SJCRH30 (cell line): ENCODE measurements around the gene SBNO2. TPM values are rescaled to one million over a fixed set of nuclear protein-coding genes. Genes with fewer than 3 reads are reported as not detected.

Source experiments
- total RNA-seq: library from RNA; depleted of rRNA; stranded (reverse); fragments of >200 nt; shearing (Covaris generic); gene quantifications from 2 replicates; pipeline ENCODE4 v1.2.3, GENCODE V29; 2014; rRNA removed

The SBNO2 gene
- total RNA-seq, 1 experiment from 2014 or later = 17.1 TPM

Other genes with a start within 250 kb of the SBNO2 start
- gene ARID3A, start 248.2 kb downstream of the SBNO2 start, total RNA-seq = 28.7 and 34.8 TPM in 2 replicates
- 47.5 and 58.9 TPM in 2 replicates for gene WDR18, start 189.9 kb downstream of the SBNO2 start, total RNA-seq
- gene GRIN3B, start 173.8 kb downstream of the SBNO2 start, total RNA-seq = not detected in 2 replicates
- 61.0 and 66.8 TPM in 2 replicates for gene TMEM259, start 153.1 kb downstream of the SBNO2 start, total RNA-seq
- not detected in 2 replicates for gene RNU6-2, start 152.7 kb downstream of the SBNO2 start, total RNA-seq
- 87.2 and 91.4 TPM in 2 replicates for gene CNN2, start 147.7 kb downstream of the SBNO2 start, total RNA-seq
- 7.8 and 11.0 TPM in 2 replicates for gene ABCA7, start 134.2 kb downstream of the SBNO2 start, total RNA-seq
- 2.9 TPM in 2 replicates for gene ARHGAP45, start 107.1 kb downstream of the SBNO2 start, total RNA-seq
- 176 and 183 TPM in 2 replicates for gene POLR2E, start 78.9 kb downstream of the SBNO2 start, total RNA-seq
- 232 and 290 TPM in 2 replicates for gene GPX4, start 70.3 kb downstream of the SBNO2 start, total RNA-seq
- gene STK11, start 31.5 kb upstream of the SBNO2 start, total RNA-seq = 40.4 and 43.6 TPM in 2 replicates
- 1.2 and 1.9 TPM in 2 replicates for gene CBARP, start 63.7 kb upstream of the SBNO2 start, total RNA-seq
- 25.5 and 32.2 TPM in 2 replicates for gene ATP5F1D, start 67.5 kb upstream of the SBNO2 start, total RNA-seq
- gene MIDN, start 74.3 kb upstream of the SBNO2 start, total RNA-seq = 9.1 TPM in 2 replicates
- 159 and 181 TPM in 2 replicates for gene CIRBP, start 95.1 kb upstream of the SBNO2 start, total RNA-seq
- 22.3 and 25.1 TPM in 2 replicates for gene FAM174C, start 101.3 kb upstream of the SBNO2 start, total RNA-seq
- 1.0 and 2.8 TPM in 2 replicates for gene EFNA2, start 111.6 kb upstream of the SBNO2 start, total RNA-seq
- 31.4 and 39.6 TPM in 2 replicates for gene NDUFS7, start 209.6 kb upstream of the SBNO2 start, total RNA-seq
- 13.7 and 15.2 TPM in 2 replicates for gene GAMT, start 227.3 kb upstream of the SBNO2 start, total RNA-seq
- gene DAZAP1, start 233.3 kb upstream of the SBNO2 start, total RNA-seq = 132 and 138 TPM in 2 replicates